HG03575 (cell line): Measurements from ENCODE around the gene CIDEB.

Experiments used
- ATAC-seq: cut with Tn5 transposase; IDR thresholded peaks from one replicate; pipeline ENCODE4 v1.9.1; 2021; ENCODE audit not compliant: unreplicated experiment, insufficient number of reproducible peaks, low FRiP score; ENCODE audit errors: extremely low read depth

CIDEB gene

DNA sequence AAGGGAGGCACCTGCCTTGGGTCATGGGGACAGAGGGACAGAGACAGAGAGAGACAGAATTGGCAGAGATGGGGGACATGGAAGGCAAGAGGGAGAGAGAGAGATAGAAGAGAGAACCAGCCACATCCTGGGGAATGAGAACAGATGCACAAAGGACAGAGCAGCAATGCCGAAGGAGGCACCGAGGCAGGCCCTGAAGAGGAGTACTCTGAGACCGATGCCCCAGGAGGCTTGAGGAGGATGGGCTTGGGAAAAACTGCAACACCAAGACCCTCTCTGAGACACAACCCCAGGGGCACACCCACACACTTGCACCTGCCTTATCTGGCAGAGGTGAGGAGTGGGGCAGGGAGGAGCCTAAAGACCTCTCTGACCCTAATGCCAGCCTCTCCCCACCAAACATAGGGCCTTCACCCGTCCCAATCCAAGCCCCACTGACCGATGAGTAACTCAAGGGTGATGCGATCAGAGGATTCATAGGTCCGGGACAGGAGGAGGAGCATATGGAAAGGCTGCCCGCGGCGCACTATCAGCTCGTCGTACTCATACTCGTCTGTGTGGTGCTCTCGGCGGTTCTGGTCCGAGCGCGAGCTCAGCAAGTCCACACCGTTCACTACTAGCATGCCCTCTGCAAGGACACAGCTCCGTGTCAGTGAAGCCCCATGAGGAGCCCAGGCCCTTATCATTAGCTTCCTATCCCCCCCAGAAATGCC lies 46.4 kb downstream of the CIDEB start:
- no peak for ATAC-seq

DNA sequence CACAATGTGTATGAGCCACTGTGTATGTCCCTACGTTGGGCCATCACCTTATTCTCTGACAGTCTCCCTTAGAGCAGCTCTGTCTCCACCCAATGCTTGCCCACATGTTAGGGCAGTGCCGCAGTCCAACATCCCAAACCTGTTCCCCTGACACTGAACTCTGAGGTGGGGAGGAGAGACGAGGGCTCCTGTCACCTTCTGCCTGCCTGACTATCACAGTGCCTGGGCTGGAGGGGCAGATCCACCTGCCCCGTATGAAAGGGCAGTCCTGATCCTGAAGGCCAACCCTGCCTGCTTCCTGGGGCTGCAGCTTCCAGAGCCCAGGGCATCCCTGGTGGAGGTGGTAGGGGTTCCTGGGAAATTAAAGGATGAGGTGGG lies 47.0 kb downstream of the CIDEB start:
- no peak for ATAC-seq

DNA sequence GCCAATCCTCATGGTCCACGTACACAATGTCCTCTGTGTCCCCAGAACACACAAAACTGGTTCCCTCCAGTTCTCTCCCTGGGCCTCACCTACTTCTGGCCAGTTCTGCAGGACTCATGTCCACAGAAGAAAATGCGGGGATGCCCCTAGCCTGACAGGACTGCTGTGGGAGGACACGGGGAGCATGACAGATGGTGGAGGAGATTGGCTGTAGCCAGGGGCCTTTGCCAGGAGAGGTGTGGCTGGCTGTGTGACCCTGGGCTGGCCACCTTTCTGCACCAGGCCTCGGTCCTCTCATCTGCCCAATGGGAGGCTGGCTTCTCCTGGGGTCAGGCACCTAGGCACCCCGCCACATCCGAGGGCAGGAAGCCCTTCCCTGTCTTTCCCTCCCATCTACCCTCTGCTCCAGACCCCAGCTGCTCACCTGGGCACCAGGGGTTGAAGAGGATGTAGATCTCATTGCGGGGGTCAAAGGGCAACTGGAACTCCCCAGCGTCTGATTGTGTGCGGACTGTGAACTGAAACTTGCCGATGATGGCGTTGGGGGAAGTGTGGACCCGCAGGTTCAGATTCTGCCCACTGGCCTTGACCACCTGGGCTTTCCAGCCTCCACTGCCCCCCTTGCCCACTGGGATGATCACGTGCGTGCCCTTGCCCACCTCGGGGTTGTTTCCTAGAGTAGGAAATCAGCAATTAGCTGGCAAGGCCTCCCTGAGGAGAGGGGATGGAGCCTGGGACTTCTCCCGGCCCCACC lies 47.6 kb downstream of the CIDEB start:
- ATAC-seq = no peak

DNA sequence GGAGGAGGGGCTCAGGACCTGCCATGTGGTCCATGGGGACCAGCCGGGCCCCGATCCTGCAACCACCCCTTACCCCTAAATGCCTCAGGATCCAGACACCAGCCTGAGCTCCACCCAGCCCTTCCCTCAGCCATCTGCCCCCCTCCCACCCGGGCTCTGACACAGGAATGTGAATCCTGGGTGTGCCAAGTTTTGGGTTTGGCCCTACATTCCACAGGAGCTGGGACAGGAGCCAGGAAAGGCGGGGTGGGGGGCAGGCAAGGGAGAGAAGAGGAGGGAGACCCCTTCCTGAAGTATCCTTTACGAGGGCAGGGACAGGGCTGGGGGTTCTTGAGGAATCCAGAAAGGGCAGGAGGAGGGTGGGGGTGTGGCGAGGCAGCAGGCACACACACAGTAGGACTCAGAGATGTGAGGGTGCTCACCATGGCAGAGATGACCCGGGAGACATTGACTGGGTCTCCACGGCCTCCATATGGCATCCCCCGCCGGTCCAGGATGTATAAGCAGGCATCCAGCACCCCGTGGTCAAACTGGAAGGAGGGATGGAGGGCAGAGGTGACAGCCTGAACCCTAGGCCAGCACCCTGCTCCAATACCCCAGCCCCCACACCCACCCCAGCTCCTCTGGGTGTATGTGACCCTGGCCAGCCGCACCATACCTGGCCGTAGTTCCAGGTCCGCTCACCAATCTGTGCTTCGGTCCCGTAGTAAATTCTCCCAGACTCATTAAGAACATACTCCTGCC lies 48.3 kb downstream of the CIDEB start:
- ATAC-seq = no peak

DNA sequence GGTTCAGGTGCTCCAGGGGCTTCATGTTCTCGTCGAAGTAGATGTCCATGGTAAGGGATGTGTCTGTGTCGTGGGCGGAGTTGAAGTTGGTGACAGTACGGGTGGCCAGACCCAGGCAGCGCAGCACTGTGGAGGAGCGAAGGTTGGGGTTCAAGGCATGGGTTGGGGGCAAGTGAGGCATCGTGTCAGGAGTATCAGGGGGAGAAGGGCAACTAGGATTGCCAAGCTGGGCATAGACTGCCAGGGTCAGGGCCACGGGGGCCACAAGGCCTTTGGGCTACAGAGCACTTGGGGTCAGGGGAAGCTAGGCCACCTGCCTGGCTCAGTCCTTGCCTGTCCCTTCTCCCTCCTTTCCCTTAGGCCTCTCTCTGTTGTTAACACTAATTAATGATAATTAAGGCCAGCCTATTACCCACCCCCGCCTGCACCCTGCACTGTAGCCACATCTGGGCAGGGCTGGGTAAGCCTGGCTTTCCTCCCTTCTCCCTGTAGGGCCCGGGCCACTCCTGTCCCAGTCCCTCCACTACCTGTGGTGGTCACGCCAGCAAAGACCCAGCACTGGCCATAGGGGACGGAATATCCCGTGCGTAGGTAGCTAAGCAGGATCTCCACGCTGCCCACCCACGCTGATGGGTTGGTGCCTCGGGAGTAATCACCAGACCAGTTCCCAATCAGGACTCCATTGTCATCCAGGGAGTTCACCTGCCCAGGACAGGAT lies 49.1 kb downstream of the CIDEB start:
- no peak for ATAC-seq

DNA sequence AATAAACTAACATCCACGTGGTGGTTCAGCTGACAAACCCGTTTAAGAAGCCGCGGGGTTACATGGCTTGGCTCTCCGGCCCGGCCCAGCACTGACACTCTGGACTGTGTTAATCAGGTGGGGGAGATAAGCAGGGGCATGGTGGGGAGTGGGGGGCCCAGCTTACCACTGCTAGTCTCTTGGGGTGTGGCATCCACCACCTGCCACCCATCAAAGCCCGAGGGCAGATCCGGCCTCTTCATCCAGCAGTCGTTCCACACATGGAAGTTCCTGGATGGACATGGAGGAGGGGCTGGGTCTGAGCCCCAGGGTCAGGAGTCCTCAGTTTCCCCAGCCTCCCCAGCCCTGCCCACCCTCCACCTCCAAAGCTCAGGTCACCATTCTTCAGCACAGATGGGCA lies 49.7 kb downstream of the CIDEB start:
- no peak for ATAC-seq

DNA sequence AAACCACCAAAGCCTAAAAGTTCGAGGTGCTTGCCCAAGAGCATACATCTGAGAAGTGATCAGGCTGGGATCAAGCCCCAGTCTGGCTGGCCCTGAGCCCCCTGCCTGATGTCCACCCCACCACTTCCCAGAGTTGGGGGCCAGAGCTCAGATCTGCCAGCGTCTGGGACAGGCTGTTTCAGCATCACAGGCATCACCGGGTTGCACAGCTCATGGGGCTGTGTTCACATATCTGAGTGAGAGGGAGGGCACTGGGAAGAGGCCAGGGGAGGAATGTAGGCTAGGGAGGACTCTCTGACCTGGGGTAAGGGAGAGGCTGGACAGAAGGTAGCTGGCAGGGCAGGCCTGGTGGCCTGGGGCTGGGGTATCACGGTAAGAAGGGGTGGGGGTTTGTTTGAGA lies 50.8 kb downstream of the CIDEB start:
- no peak for ATAC-seq

DNA sequence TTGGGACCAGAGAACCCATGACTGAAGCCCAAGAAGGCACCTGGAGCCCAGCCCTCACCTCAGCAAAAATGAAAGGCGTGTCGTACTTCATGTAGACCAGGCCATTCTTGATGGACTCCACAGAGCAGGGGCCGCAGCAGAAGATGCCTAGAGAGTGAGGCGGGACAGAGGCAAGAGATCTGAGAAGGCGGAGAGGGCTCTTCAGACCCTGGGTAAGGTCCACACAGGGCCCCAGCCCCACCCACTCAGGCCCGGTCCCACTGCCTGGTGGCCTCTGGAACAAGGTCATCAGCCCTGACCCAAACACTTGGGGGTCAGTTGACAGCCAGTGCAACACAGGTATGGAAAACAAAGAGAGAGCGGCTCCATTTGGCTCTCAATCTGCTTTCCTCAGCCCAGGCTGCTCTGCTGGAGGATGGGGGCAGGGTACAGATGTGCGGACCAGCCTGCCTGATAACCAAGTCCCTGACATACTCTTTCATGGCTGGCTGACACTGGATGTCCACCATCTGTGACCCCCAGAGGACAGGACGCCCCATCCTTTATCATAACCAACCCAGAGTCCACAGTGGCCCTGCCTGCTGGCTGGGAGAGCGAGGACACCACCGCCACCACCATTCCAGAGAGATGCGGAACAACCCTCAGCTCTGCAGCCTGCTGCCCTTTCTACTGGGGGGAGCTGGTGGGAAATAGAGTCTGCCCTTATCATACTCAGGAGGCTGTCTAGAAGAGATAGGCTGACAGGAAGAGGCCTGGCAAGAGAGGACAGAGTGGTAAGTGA lies 51.7 kb downstream of the CIDEB start:
- no peak for ATAC-seq

DNA sequence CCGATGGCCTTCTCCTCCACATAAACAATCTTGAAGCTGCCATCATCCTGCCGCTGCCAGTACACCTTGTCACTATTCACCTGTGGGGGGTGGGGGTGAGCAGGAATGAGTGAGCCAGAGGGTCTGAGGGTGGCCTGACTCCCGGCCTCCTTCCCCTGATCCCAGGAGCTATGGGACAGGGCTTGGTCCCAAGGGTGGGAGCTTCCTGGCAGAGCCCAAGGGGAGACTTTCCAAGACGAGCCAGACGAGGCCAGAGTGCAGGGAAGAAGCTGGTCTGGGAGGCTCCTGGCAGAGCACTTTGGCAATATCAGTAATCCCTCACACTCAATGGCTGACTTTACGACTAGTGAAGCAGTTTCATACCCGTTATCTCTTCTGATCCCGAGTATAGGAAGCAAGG lies 52.3 kb downstream of the CIDEB start:
- ATAC-seq = no peak
